Activated T-helper 17 cell treated with anti-CD3 and anti-CD28 coated beads, Interleukin-2, amount 50 U/mL, for 72 hours (primary cell): ENCODE results near the gene PGK2. TPM values are rescaled to one million over a fixed set of nuclear protein-coding genes. Genes with fewer than 3 reads are reported as not detected.

ENCODE experiments used
- ATAC-seq: fragments of 150-1000 bp; cut with Tn5 transposase; replicated peaks from 2 replicates; pipeline ENCODE4 v1.10.0; 2021; ENCODE audit warnings: mild to moderate bottlenecking, moderate library complexity
- H3K27ac Mint-ChIP-seq: one replicate; pipeline ENCODE4 v1.8.0; 2022; ENCODE audit warnings: mixed read lengths
- H3K27me3 Mint-ChIP-seq: one replicate; pipeline ENCODE4 v1.8.0; 2022; ENCODE audit warnings: mixed read lengths
- H3K36me3 Mint-ChIP-seq: one replicate; pipeline ENCODE4 v1.8.0; 2022; ENCODE audit warnings: low read depth, mild to moderate bottlenecking, mixed read lengths
- H3K4me1 Mint-ChIP-seq: one replicate; pipeline ENCODE4 v1.8.0; 2022; ENCODE audit warnings: mixed read lengths
- H3K4me3 Mint-ChIP-seq: one replicate; pipeline ENCODE4 v1.8.0; 2022; ENCODE audit warnings: mild to moderate bottlenecking, mixed read lengths
- H3K9me3 Mint-ChIP-seq: one replicate; pipeline ENCODE4 v1.8.0; 2022; ENCODE audit warnings: mixed read lengths
- total RNA-seq, 2 donors: library from RNA; stranded (reverse); gene quantifications; one replicate each; pipeline ENCODE4 v1.2.3, GENCODE V29; 2022

Gene PGK2
- total RNA-seq, 2 donors from 2014 or later: not detected

DNA sequence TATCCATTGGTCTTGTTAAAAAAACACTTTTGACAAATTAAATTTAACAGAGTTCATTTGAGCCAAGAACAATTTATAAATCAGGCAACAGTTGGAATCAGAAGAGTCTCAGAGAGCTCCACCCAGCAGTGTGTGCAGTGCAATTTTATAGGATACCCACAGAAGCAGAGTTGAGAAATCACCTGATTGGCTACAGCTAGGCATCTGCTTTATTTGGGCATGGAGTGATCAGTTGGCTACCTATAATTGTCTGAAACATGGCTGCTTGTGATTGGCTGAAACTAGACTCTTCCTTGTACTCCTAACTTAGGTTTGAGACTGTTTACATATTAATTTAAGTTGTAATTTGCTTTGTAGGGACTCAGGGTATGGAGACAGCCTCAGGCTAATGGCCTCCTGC is 12.0 kb downstream of the PGK2 start:
- H3K4me3 Mint-ChIP-seq: no peak overlapping the region
- H3K27ac Mint-ChIP-seq: no peak overlapping the region

GRCh38 chr6:49772285-49772684 is 14.8 kb downstream of the PGK2 start:
- Mint-ChIP-seq H3K36me3 (no peaks in the 10 kb centered on the region), H3K4me1 (no peaks in the 10 kb centered on the region), H3K9me3 (no peaks in the 10 kb centered on the region), H3K4me3 (no peak overlapping the region), H3K27ac (no peak overlapping the region), H3K27me3 (no peaks in the 10 kb centered on the region)
- no peak for ATAC-seq

More for the DNA sequence above, 12.0 kb downstream of the PGK2 start:
- no peaks in the 10 kb centered on the region for H3K4me1 Mint-ChIP-seq
- no peaks in the 10 kb centered on the region for H3K27me3 Mint-ChIP-seq
- no peaks in the 10 kb centered on the region for H3K9me3 Mint-ChIP-seq
- no peaks in the 10 kb centered on the region for H3K36me3 Mint-ChIP-seq
- no peak for ATAC-seq

- Mint-ChIP-seq H3K27ac (no peak overlapping the region), H3K27me3 (no peaks in the 10 kb centered on the region), H3K4me1 (no peaks in the 10 kb centered on the region), H3K36me3 (no peaks in the 10 kb centered on the region), H3K4me3 (no peak overlapping the region), H3K9me3 (no peaks in the 10 kb centered on the region)
- ATAC-seq: no peak
These were observed 20.3 kb downstream of the PGK2 start for GRCh38 chr6:49766762-49767161.

DNA sequence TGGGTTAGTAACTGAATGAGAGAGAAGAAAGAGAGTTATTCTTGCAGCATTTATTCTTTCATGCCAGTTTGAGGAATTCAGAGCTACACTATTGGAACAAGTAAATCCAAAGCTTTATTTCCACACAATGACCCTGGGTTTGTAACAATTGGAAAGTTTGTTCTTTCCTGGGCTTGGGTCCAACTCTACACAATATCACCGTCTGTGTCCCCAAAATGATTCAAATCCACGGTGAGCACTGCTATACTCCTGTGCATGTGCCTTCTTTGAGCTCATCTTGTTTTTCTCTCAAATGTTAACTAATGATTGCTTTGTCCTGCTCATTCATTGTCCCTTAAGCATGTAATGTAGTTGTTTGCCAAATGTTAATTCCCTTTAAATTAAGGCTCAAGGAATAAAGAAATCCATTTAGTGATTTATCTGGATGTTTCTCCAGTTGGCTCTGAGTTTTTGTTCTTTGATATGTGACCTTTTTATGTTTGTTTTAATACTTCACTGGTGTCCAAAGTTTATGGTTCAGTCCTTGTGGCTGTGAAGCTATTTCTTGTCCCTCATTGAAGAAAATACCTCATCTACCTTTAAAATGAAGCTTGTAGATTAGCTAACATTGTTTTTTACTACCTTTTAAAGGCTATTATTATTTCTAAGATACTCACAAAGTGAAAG is 22.4 kb downstream of the PGK2 start:
- no peaks in the 10 kb centered on the region for H3K4me1 Mint-ChIP-seq
- no peak for ATAC-seq
- H3K9me3 Mint-ChIP-seq: no peaks in the 10 kb centered on the region
- no peaks in the 10 kb centered on the region for H3K36me3 Mint-ChIP-seq
- H3K27me3 Mint-ChIP-seq: no peaks in the 10 kb centered on the region
- no peak overlapping the region for H3K27ac Mint-ChIP-seq
- no peak overlapping the region for H3K4me3 Mint-ChIP-seq

GRCh38 chr6:49744259-49744658 is 42.8 kb downstream of the PGK2 start, which contains the start of gene CRISP3:
Gene CRISP3, minus strand, starts transcription at chr6:49744388. Its CDS starts 21 bp downstream, at chr6:49744367.
- no peak within 1 kb of the TSS for H3K4me3 Mint-ChIP-seq
- no peaks in the 10 kb centered on the region for H3K27me3 Mint-ChIP-seq
- no peaks in the 10 kb centered on the region for H3K36me3 Mint-ChIP-seq
- H3K4me1 Mint-ChIP-seq: no peaks in the 10 kb centered on the region
- H3K27ac Mint-ChIP-seq: no peak within 1 kb of the TSS
- ATAC-seq: no peak
- H3K9me3 Mint-ChIP-seq: no peaks in the 10 kb centered on the region

DNA sequence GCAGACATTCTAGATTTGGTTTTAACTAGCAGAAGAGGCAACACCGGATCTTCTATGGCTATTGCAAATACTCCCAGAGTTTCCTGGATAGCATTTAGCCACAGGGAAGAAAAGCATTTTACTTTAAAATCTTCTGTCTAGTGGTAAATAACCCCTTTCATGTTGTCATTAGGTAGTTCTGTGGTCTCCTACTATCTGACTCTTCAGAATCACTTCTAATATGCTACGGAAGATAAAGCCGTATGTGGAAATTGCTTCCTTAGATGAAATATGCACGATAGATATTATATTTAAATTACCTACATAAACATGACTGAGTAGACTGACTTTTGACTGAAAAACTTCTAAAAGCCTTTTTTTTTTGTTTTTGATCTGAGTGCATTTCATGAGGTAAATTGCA is 43.7 kb downstream of the PGK2 start:
- Mint-ChIP-seq H3K27ac (no peak overlapping the region), H3K4me1 (no peaks in the 10 kb centered on the region), H3K27me3 (no peaks in the 10 kb centered on the region), H3K4me3 (no peak overlapping the region), H3K9me3 (no peaks in the 10 kb centered on the region), H3K36me3 (no peaks in the 10 kb centered on the region)
- no peak for ATAC-seq

DNA sequence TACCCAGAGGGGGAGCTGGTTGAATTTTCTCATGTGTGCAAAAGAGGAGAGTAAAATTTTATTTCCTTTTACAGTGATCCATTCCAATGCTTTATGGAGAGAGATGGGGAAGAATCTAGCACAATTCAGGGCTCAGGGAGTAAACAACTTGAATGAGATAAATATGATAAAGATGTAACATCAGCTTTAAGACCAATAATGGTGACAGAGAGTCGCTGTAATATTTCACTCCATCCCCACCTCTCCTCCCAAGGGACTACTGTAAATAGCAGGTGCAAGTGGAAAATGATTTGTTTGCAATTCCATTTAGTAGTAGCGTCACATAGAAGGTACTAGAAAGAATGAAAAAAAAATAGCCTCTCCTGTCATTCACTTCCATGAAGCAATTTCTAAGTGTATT is 47.7 kb downstream of the PGK2 start:
- Mint-ChIP-seq H3K27ac (no peak overlapping the region), H3K27me3 (no peaks in the 10 kb centered on the region), H3K4me1 (no peaks in the 10 kb centered on the region), H3K9me3 (no peaks in the 10 kb centered on the region), H3K4me3 (no peak overlapping the region), H3K36me3 (no peaks in the 10 kb centered on the region)
- no peak for ATAC-seq

DNA sequence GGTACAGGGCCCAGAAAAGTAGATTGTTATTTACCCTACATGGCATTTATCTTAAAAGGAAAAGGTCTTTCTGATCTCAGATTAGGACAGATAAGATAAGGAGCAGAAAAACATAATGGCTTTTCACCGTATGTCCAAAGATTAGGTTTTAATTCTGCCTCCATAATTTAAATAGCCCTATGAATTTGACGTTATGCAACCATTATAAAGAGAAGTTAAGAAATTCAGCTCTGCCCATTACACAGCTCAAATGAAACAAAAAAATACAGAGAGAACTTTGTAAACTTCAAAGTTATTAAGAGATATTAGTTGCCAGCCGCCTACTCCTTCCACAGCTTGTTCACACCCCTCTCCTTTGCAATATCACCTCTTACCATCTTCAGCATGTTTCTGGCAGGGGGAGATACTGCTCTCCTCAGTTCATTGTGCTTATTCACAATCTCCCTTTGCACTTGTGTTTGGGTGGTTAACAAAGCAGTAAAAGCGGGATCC is 51.0 kb downstream of the PGK2 start:
- no peak overlapping the region for H3K4me3 Mint-ChIP-seq
- no peaks in the 10 kb centered on the region for H3K4me1 Mint-ChIP-seq
- no peak for ATAC-seq
- H3K36me3 Mint-ChIP-seq: no peaks in the 10 kb centered on the region
- H3K27ac Mint-ChIP-seq: no peak overlapping the region
- no peaks in the 10 kb centered on the region for H3K27me3 Mint-ChIP-seq
- no peaks in the 10 kb centered on the region for H3K9me3 Mint-ChIP-seq

Other genes with a start within 250 kb of the PGK2 start
- not detected for gene C6orf141, start 236.6 kb downstream of the PGK2 start, total RNA-seq
- gene RHAG, start 150.4 kb downstream of the PGK2 start, total RNA-seq: not detected
- gene CRISP2, start 73.7 kb downstream of the PGK2 start, total RNA-seq: not detected
- not detected for gene CRISP3, start 42.9 kb downstream of the PGK2 start, total RNA-seq
- gene CRISP1, start 79.2 kb upstream of the PGK2 start, total RNA-seq: not detected
- not detected for gene DEFB114, start 176.9 kb upstream of the PGK2 start, total RNA-seq
- not detected for gene DEFB113, start 182.3 kb upstream of the PGK2 start, total RNA-seq
- not detected for gene DEFB110, start 234.7 kb upstream of the PGK2 start, total RNA-seq